Muscle layer of duodenum (tissue), 2 donors: Measurements from ENCODE around the gene RMND5B.
A peak's percentile ranks its signal among the peaks of the same experiment; 100 is the strongest.
"Not testable (repeated sequence)": the region's sequence is repeated elsewhere in the genome, so short reads cannot be mapped to it uniquely, and the experiment has no call there.

Experiments used
- H3K27ac ChIP-seq: one replicate; pipeline ENCODE4 v1.7.0; 2013; ENCODE audit warnings: mild to moderate bottlenecking, low read length
- H3K27me3 ChIP-seq: one replicate; pipeline ENCODE4 v1.7.0; 2013; ENCODE audit warnings: low read depth, mild to moderate bottlenecking, control low read depth, low read length
- H3K36me3 ChIP-seq, 2 donors: one replicate each; pipeline ENCODE4 v1.7.0; 2013; ENCODE audit warnings: low read length in 2 of 2, control low read depth in 1 of 2, mild to moderate bottlenecking in 1 of 2; ENCODE audit not compliant: insufficient read depth in 2 of 2, control insufficient read depth in 1 of 2
- H3K4me1 ChIP-seq, 2 donors: one replicate each; pipeline ENCODE4 v1.7.0; 2013; ENCODE audit warnings: low read length in 2 of 2, mild to moderate bottlenecking in 2 of 2, control low read depth in 1 of 2, moderate library complexity in 1 of 2; ENCODE audit not compliant: insufficient read depth in 2 of 2, control insufficient read depth in 1 of 2
- H3K4me3 ChIP-seq, 2 donors: one replicate each; pipeline ENCODE4 v1.7.0; 2013; ENCODE audit warnings: low read length in 2 of 2, low read depth in 1 of 2, mild to moderate bottlenecking in 1 of 2
- H3K9me3 ChIP-seq, 2 donors: one replicate each; pipeline ENCODE4 v1.7.0; 2013; ENCODE audit warnings: low read length in 2 of 2, control low read depth in 1 of 2, mild to moderate bottlenecking in 1 of 2; ENCODE audit not compliant: control insufficient read depth in 1 of 2
- donor health status: healthy.

The RMND5B gene

GRCh38 chr5:178123094-178123965, 7.5 kb upstream of the RMND5B start:
- H3K4me3 ChIP-seq: no peak overlapping the region
- no peak overlapping the region for H3K27ac ChIP-seq
- H3K36me3 ChIP-seq: no peaks in the 10 kb centered on the region
- H3K4me1 ChIP-seq: peaks cover 3 to 30% of the 10 kb centered on the region in 2 donors
- H3K27me3 ChIP-seq: no peaks in the 10 kb centered on the region
- no peaks in the 10 kb centered on the region for H3K9me3 ChIP-seq

DNA sequence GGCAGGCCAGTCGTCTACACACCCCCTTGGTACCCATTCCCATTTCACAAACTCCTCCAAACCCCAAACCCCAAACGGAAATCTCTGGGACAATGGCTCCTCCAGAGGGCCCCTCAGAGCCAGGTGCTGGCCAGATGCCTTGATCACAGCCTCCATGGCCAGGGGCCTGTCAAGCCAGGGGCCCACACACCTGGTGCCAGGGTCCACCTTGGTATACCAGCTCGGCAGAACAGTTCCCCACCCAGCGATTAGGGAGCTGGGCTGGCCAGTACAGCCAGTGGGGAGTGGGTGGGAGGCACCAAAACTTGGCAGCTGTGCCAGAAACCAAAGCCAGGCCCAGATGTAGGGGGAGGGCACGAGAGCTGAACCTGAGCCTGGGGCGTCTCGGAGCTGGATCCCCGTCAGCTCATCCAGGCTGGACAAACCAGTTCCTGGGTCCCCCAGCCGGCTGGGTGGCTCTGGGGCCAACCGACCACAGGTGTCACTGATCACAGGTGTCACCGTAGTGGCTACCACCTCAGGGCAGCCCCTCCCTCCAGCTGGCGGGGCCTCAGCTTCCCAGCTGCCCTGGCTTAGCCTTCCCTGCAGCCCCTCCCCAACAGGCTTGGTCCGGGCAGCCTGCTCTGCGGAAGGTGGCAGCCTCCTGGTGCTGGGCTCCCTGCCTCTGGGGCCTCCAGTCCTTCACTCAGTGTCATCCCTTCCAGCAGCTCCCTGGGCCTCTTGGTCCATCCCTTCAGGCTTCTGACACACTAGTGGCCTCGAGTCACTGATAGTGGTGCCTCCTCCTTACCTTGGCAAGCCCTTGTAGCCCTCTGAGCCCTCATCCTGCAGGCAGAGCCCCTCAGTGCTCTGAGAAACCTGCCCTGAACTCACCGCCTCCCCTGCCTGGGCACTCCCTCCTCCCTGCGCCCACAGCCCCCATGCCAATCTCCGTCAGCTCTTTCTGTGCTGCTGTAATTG, 6.6 kb upstream of the RMND5B start:
- Histone ChIP-seq H3K27ac (no peak overlapping the region), H3K36me3 (no peaks in the 10 kb centered on the region), H3K4me1 (peaks cover 3 to 30% of the 10 kb centered on the region in 2 donors), H3K9me3 (no peaks in the 10 kb centered on the region), H3K4me3 (no peak overlapping the region), H3K27me3 (no peaks in the 10 kb centered on the region)

DNA sequence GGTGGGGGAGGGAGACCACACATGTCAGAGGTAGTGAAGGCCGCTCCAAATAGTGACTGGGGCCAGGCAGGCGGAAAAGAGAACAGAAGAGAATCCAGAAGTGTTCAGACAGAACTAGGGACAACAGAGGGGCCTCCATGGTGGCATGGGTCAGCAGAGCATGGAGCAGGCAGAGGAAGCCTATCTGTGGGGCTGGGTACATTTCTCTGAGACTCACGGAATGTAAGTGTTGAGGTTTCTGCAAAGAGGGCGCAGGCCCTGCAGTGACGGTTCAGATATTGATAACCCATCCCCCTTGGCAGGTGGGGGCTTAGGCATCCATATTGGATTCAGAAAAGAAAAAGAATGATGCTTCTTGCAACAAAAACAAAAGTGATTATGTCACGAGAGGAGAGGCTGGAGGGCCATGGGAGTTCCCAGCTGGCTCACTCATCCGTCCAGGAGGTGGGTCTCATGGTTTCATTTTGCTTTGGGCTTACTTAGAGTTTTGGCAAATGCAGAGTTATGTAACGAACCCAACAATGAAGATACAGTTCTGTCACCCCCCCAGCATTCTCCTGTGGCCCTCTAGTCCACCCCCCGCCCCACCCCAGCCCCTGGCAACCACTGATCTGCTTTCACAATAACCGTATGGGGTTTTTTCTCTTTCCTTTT, 5.4 kb upstream of the RMND5B start:
- no peak overlapping the region for H3K4me3 ChIP-seq
- H3K36me3 ChIP-seq: no peaks in the 10 kb centered on the region
- H3K9me3 ChIP-seq: no peaks in the 10 kb centered on the region
- H3K4me1 ChIP-seq: peaks cover 3 to 30% of the 10 kb centered on the region in 2 donors
- no peaks in the 10 kb centered on the region for H3K27me3 ChIP-seq
- H3K27ac ChIP-seq: no peak overlapping the region

DNA sequence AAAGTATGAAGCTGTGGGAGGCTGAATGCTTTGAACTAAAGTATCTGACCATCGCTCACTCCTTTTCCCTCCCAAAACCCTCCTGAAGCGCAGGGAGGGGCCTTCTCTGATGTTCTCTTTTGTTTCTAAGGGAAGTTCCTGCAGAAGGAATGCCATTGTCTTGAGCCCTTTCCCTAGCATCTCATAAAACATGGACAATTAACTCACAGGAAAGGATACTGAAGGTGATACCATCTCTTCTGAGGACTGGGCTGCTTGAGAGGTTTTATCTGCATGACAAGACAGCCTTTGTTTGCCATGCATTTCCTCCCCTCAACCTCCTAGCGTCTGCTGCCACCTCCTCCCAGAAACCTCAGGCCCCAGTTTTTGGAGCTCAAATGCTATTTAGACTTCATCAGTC, 4.3 kb upstream of the RMND5B start:
- Histone ChIP-seq H3K4me1 (peaks cover 4 to 24% of the 10 kb centered on the region in 2 donors), H3K27me3 (no peaks in the 10 kb centered on the region), H3K9me3 (no peaks in the 10 kb centered on the region), H3K4me3 (no peak overlapping the region), H3K36me3 (no peaks in the 10 kb centered on the region), H3K27ac (no peak overlapping the region)

GRCh38 chr5:178127300-178128009, 3.4 kb upstream of the RMND5B start:
- not testable (repeated sequence) for H3K27ac ChIP-seq
- H3K4me1 ChIP-seq: peaks cover 4 to 24% of the 10 kb centered on the region in 2 donors

GRCh38 chr5:178129296-178129695, 1.5 kb upstream of the RMND5B start:
- H3K27ac ChIP-seq: no peak overlapping the region
- no peak overlapping the region for H3K4me3 ChIP-seq
- H3K36me3 ChIP-seq: peaks cover 0 to 4% of the 10 kb centered on the region in 2 donors
- peaks cover 4 to 12% of the 10 kb centered on the region in 2 donors for H3K4me1 ChIP-seq
- no peaks in the 10 kb centered on the region for H3K9me3 ChIP-seq
- H3K27me3 ChIP-seq: no peaks in the 10 kb centered on the region

More at GRCh38 chr5:178127300-178128009, 3.4 kb upstream of the RMND5B start:
- H3K4me3 ChIP-seq, H3K36me3 ChIP-seq, H3K27me3 ChIP-seq, H3K9me3 ChIP-seq: not testable (repeated sequence)

GRCh38 chr5:178130234-178130575, 609 bp upstream of the RMND5B start:
- peaks cover 4 to 12% of the 10 kb centered on the region in 2 donors for H3K4me1 ChIP-seq
- H3K27ac ChIP-seq: peak overlapping the region; percentile 16
- peak overlapping the region; percentile 48 to 91 for H3K4me3 ChIP-seq
- H3K36me3 ChIP-seq, H3K9me3 ChIP-seq, H3K27me3 ChIP-seq: not testable (repeated sequence)

GRCh38 chr5:178131446-178131996, 707 bp downstream of the RMND5B start:
- peak overlapping the region; percentile 78 to 91 for H3K4me3 ChIP-seq
- H3K36me3 ChIP-seq: peaks cover 10 to 11% of the 10 kb centered on the region in 2 donors
- H3K4me1 ChIP-seq: peaks cover 4 to 12% of the 10 kb centered on the region in 2 donors
- no peaks in the 10 kb centered on the region for H3K27me3 ChIP-seq
- H3K9me3 ChIP-seq: no peaks in the 10 kb centered on the region
- peak overlapping the region; percentile 63 for H3K27ac ChIP-seq

- Histone ChIP-seq H3K27me3 (no peaks in the 10 kb centered on the region), H3K4me1 (peaks cover 0 to 5% of the 10 kb centered on the region in 2 donors), H3K27ac (no peak overlapping the region), H3K4me3 (no peak overlapping the region), H3K36me3 (peaks cover 15 to 26% of the 10 kb centered on the region in 2 donors), H3K9me3 (no peaks in the 10 kb centered on the region)
Observed at GRCh38 chr5:178136990-178137389, 6.2 kb downstream of the RMND5B start.

DNA sequence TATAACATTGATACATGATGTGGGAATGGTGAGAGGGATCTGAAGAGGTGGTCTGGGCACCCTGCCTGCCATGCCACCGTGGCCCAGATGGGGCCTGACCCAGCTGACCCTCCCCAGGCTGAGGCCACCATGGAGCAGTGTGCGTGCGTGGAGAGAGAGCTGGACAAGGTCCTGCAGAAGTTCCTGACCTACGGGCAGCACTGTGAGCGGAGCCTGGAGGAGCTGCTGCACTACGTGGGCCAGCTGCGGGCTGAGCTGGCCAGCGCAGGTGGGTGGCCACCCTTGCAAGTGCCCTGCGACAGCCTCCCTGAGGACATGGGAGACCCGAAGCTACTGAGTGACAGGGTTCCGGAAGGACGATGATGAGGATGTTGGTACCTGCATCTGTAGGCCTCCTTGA, 7.2 kb downstream of the RMND5B start:
- Histone ChIP-seq H3K27me3 (no peaks in the 10 kb centered on the region), H3K36me3 (peaks cover 25 to 34% of the 10 kb centered on the region in 2 donors), H3K27ac (no peak overlapping the region), H3K4me3 (no peak overlapping the region), H3K4me1 (peaks cover 0 to 6% of the 10 kb centered on the region in 2 donors), H3K9me3 (no peaks in the 10 kb centered on the region)
